GM12878 (cell line): ENCODE results near the gene GABRB3. TPM values are rescaled to one million over a fixed set of nuclear protein-coding genes. Genes with fewer than 3 reads are reported as not detected.

Experiments
- ATAC-seq: fragments of 200-7000 bp; cut with Tn5 transposase; 3 replicates; pipeline ENCODE4 v1.9.1; 2020; ENCODE audit warnings: mild to moderate bottlenecking, moderate library complexity
- BruUV-seq: library from RNA; stranded (reverse); fragments of 400-500 nt; replicated peaks from 2 replicates; lab custom pipeline; 2021; lab: Mats Ljungman, UMichigan
- CTCF ChIA-PET: fragments of 300-600 bp; sonication (Branson Sonifier 250); formaldehyde crosslinking; extraction: SDS; loops from one replicate; lab custom pipeline; 2021; ENCODE audit warnings: inconsistent platforms; lab: Yijun Ruan, JAX
- POLR2A ChIA-PET: fragments of 350-600 bp; formaldehyde crosslinking; extraction: SDS; loops from one replicate; lab custom pipeline; 2021; ENCODE audit warnings: inconsistent platforms; lab: Charles Lee
- RAD21 ChIA-PET: fragments of 300-600 bp; sonication (Branson Sonifier 250); formaldehyde crosslinking; loops from one replicate; lab custom pipeline; 2023; ENCODE audit warnings: antibody characterized with exemption; ENCODE audit not compliant: unreplicated experiment; lab: Charles Lee
- SMC1A ChIA-PET: fragments of 300-600 bp; sonication (Branson Sonifier 250); formaldehyde crosslinking; loops from one replicate; lab custom pipeline; 2023; ENCODE audit not compliant: unreplicated experiment, uncharacterized antibody; lab: Charles Lee
- DNase-seq: peaks from one replicate; pipeline ENCODE4 v3.0.0-alpha.2; 2011; ENCODE audit warnings: low read depth, low spot score
- FAIRE-seq: peaks from 3 replicates; lab custom pipeline; 2011; peaks lifted over from hg19 to GRCh38; lab: Jason Lieb, UNC
- H2AFZ ChIP-seq: 2 replicates; pipeline ENCODE4 v1.6.0; 2011; ENCODE audit warnings: low read depth, low read length, control low read depth; ENCODE audit not compliant: control insufficient read depth
- H3K27ac ChIP-seq: 2 replicates; pipeline ENCODE4 v1.5.1; 2011; ENCODE audit warnings: control low read depth; ENCODE audit not compliant: control insufficient read depth, insufficient read depth
- H3K27me3 ChIP-seq, 2 experiments: replicated peaks in 1 of 2; 2 replicates each; pipeline versions ENCODE4 v1.6.0 to v1.6.1; 2011; ENCODE audit warnings: low read length in 1 of 2; ENCODE audit not compliant: control insufficient read depth in 2 of 2, insufficient read depth in 2 of 2
- H3K36me3 ChIP-seq, 2 experiments: 2 replicates each; pipeline ENCODE4 v1.5.1; 2011; ENCODE audit warnings: low read length in 1 of 2; ENCODE audit not compliant: control insufficient read depth in 2 of 2, insufficient read depth in 2 of 2
- H3K4me1 ChIP-seq: 2 replicates; pipeline ENCODE4 v1.6.1; 2011; ENCODE audit warnings: mild to moderate bottlenecking, low read length, moderate library complexity, mixed read lengths; ENCODE audit not compliant: control insufficient read depth, insufficient read depth
- H3K4me2 ChIP-seq: 2 replicates; pipeline ENCODE4 v1.6.0; 2011; ENCODE audit warnings: control low read depth; ENCODE audit not compliant: control insufficient read depth, insufficient read depth
- H3K4me3 ChIP-seq: fragments of 200-600 bp; sonication (generic); 2 replicates; pipeline ENCODE4 v1.5.1; 2016
- H3K79me2 ChIP-seq: 2 replicates; pipeline ENCODE4 v1.6.0; 2011; ENCODE audit warnings: low read length; ENCODE audit not compliant: control insufficient read depth, insufficient read depth
- H3K9ac ChIP-seq: 2 replicates; pipeline ENCODE4 v1.8.0; 2011; ENCODE audit warnings: low read length, control low read depth, mixed read lengths; ENCODE audit not compliant: control insufficient read depth, insufficient read depth
- H3K9me3 ChIP-seq: replicated peaks from 3 replicates; pipeline ENCODE4 v1.5.1; 2011; ENCODE audit warnings: mild to moderate bottlenecking, low read length; ENCODE audit not compliant: control insufficient read depth, insufficient read depth
- H4K20me1 ChIP-seq: 2 replicates; pipeline ENCODE4 v1.6.0; 2011; ENCODE audit not compliant: control insufficient read depth, insufficient read depth
- BACH1 ChIP-seq: fragments of 450-650 bp; IDR thresholded peaks from 2 replicates; pipeline ENCODE4 v1.6.1; 2017; ENCODE audit warnings: mild to moderate bottlenecking, borderline replicate concordance
- CBFB ChIP-seq: IDR thresholded peaks from 2 replicates; pipeline ENCODE4 v1.6.1; 2016; ENCODE audit warnings: antibody characterized with exemption, low read depth
- CBX3 ChIP-seq: fragments of 200-600 bp; sonication (generic); IDR thresholded peaks from 2 replicates; pipeline ENCODE4 v1.6.1; 2016; ENCODE audit warnings: low read depth, borderline replicate concordance
- CHD4 ChIP-seq: fragments of 200-600 bp; sonication (generic); IDR thresholded peaks from 2 replicates; pipeline ENCODE4 v1.6.1; 2016; ENCODE audit warnings: mild to moderate bottlenecking
- CREB1 ChIP-seq: IDR thresholded peaks from 2 replicates; pipeline ENCODE4 v1.6.1; 2012; ENCODE audit warnings: low read depth, mild to moderate bottlenecking, inconsistent platforms
- GATAD2B ChIP-seq: fragments of 450-650 bp; conservative IDR thresholded peaks from 2 replicates; pipeline ENCODE4 v1.6.1; 2017; ENCODE audit warnings: low read depth, mild to moderate bottlenecking, moderate library complexity
- HDAC2 ChIP-seq: fragments of 200-600 bp; sonication (generic); IDR thresholded peaks from 2 replicates; pipeline ENCODE4 v1.6.1; 2017
- IRF4 ChIP-seq: IDR thresholded peaks from 2 replicates; pipeline ENCODE4 v1.6.1; 2011; ENCODE audit warnings: low read depth, low read length
- MEF2A ChIP-seq: IDR thresholded peaks from 2 replicates; pipeline ENCODE4 v1.6.1; 2011; ENCODE audit warnings: low read depth, mild to moderate bottlenecking, low read length, moderate library complexity; ENCODE audit not compliant: insufficient read depth
- NFIC ChIP-seq: IDR thresholded peaks from 2 replicates; pipeline ENCODE4 v1.6.1; 2012; ENCODE audit warnings: low read depth, mild to moderate bottlenecking, inconsistent platforms, low read length, moderate library complexity
- PML ChIP-seq: IDR thresholded peaks from 2 replicates; pipeline ENCODE4 v1.6.1; 2012; ENCODE audit warnings: low read length, inconsistent platforms
- RCOR1 ChIP-seq: conservative IDR thresholded peaks from 2 replicates; pipeline ENCODE4 v1.6.1; 2012; ENCODE audit warnings: low read depth, low read length, improper control_type of control experiment
- SIN3A ChIP-seq: IDR thresholded peaks from 2 replicates; pipeline ENCODE4 v1.6.1; 2012; ENCODE audit warnings: low read depth, low read length, improper control_type of control experiment
- SRF ChIP-seq, 2 experiments: IDR thresholded peaks; 2 replicates each; pipeline ENCODE4 v1.6.1; 2011; ENCODE audit warnings: low read depth in 2 of 2, low read length in 2 of 2, mild to moderate bottlenecking in 1 of 2, moderate library complexity in 1 of 2
- TAF1 ChIP-seq: IDR thresholded peaks from 2 replicates; pipeline ENCODE4 v1.6.1; 2011; ENCODE audit warnings: mild to moderate bottlenecking, low read depth, low read length, borderline replicate concordance
- TARDBP ChIP-seq: IDR thresholded peaks from 2 replicates; pipeline ENCODE4 v1.6.1; 2016; ENCODE audit warnings: borderline replicate concordance
- TCF3 ChIP-seq: IDR thresholded peaks from 2 replicates; pipeline ENCODE4 v1.6.1; 2012; ENCODE audit warnings: low read depth, mild to moderate bottlenecking, low read length, borderline replicate concordance; ENCODE audit not compliant: insufficient read depth
- ZNF207 ChIP-seq: fragments of 450-650 bp; IDR thresholded peaks from 2 replicates; pipeline ENCODE4 v1.6.1; 2014; ENCODE audit warnings: antibody characterized with exemption, mild to moderate bottlenecking, borderline replicate concordance
- WGBS: methylation state at CpG from one replicate; pipeline ENCODE4 v1.1.6; 2016; ENCODE audit warnings: low lambda C conversion rate; ENCODE audit not compliant: insufficient replicate concordance, insufficient coverage; ENCODE audit errors: missing lambda C conversion rate; 5-methylcytosine and 5-hydroxymethylcytosine counted together
- in situ Hi-C: fragments of 300-500 bp; cut with MboI; formaldehyde crosslinking; loops from 9 replicates; pipeline ENCODE4 v1.14.3; 2018; ENCODE audit warnings: mixed read lengths
- intact Hi-C: fragments of 100-400 bp; cut with micrococcal nuclease; formaldehyde crosslinking; loops from one replicate; pipeline ENCODE4 v1.14.2; 2022; ENCODE audit not compliant: unreplicated experiment
- polyA plus RNA-seq, 11 experiments: library from polyadenylated mRNA; depleted of rRNA in 4 of 11; unstranded in 6 of 11; stranded (reverse) in 5 of 11; fragments of >200 nt; fragmentation: Nextera tagmentation in 4 of 11; fragmentation: Illumina TruSeq in 1 of 11; extraction: Ambion mirVana in 4 of 11; extraction: Trizol in 1 of 11; gene quantifications; 1 replicate in 1 of 11; 2 replicates in 10 of 11; pipeline versions ENCODE4 v1.2.1 to v1.2.3, GENCODE V29; 2011 to 2016; ENCODE audit warnings: inconsistent platforms in 2 of 11, missing spikeins in 2 of 11, low read depth in 1 of 11
- total RNA-seq, 4 experiments: library from RNA; depleted of rRNA in 3 of 4; stranded (reverse); fragments of >200 nt in 3 of 4; fragmentation: Illumina TruSeq in 1 of 4; extraction: Trizol in 1 of 4; gene quantifications; 2 replicates each; pipeline versions ENCODE4 v1.2.1 to v1.2.3, GENCODE V29; 2013 to 2021
- TF ChIP-seq, protein P1 (sequence below): IDR thresholded peaks from 2 replicates; pipeline ENCODE4 v1.6.1; 2012; ENCODE audit warnings: low read depth, low read length, improper control_type of control experiment

GABRB3 gene
- total and polyA plus RNA-seq, 10 of the 15 experiments (the other 5 are each of a cell fraction or from before 2014, with no cell fraction given), result 0.05 to 0.08 (median 0.05) TPM; not detected in 7

DNA sequence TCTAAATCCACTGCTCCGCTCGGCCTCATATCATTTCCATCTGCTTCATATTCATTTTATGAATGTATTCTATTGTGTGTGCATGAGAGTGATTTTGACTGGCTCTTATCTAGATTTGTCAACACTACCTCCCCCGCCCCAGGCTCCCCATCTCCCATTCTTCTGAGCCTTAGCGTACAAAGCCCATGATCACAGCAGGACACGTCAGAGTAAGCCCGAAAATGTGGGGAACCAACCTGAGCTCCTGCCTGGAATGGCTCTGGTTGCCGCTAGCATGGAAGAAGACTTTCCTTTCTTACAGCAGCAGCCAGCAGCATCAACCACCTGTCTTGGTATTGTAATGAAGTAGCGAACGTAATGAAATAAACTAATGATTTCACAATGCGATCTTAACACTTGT is 61.4 kb downstream of the GABRB3 start:
- RAD21 ChIA-PET, result no interaction called here
- Histone ChIP-seq H3K9ac (no peak overlapping the region), H2AFZ (no peak overlapping the region), H3K79me2 (no peaks in the 10 kb centered on the region), H3K27ac (no peak overlapping the region), H3K27me3 (no peaks in the 10 kb centered on the region), H3K36me3 (no peaks in the 10 kb centered on the region), H3K4me1 (no peaks in the 10 kb centered on the region), H3K9me3 (no peaks in the 10 kb centered on the region; the same call in 2 of the 3 replicates), H4K20me1 (no peaks in the 10 kb centered on the region), H3K4me2 (no peak overlapping the region), H3K4me3 (no peak overlapping the region)
- CTCF ChIA-PET, result no interaction called here
- FAIRE-seq, result no peak
- POLR2A ChIA-PET, result no interaction called here
- BruUV-seq, result no TSS peak
- intact Hi-C loops, result no loop called here
- WGBS, result 46% methylated on average over 10 of the region's 10 CpGs
- ATAC-seq, result no peak
- TF ChIP-seq, protein P1, sequence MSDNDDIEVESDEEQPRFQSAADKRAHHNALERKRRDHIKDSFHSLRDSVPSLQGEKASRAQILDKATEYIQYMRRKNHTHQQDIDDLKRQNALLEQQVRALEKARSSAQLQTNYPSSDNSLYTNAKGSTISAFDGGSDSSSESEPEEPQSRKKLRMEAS, result no peak
- TF ChIP-seq RCOR1 (no peak), CREB1 (no peak), TCF3 (no peak), TARDBP (no peak)
- no peak for DNase-seq
- in situ Hi-C loops, result no loop called here
- SMC1A ChIA-PET, result no interaction called here

DNA sequence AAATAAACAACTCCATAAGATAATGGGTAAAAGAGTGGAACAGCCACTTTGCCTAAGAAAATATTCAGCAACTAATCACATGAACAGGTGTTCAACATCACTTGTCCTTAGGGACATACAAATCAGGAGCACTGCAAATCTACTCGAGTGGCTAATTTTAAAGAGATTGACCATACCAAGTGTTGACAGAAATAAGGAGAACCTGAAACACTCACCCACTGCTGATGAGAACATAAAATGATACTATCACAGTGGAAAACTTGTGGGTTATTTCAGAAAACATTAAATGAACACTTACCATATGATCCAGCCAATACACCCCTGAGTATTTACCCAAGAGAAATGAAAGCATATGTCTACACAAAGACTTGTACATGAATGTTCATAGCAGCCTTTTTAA is 70.5 kb downstream of the GABRB3 start:
- FAIRE-seq, result no peak
- Histone ChIP-seq H3K4me3 (no peak overlapping the region), H3K36me3 (no peaks in the 10 kb centered on the region), H3K27me3 (no peaks in the 10 kb centered on the region), H3K79me2 (no peaks in the 10 kb centered on the region)
- no TSS peak for BruUV-seq
- WGBS, result 0% methylated on average over 1 of the region's 1 CpG
- TF ChIP-seq SIN3A (no peak), NFIC (no peak), CBFB (no peak), IRF4 (no peak), ZNF207 (no peak), BACH1 (no peak), HDAC2 (no peak), MEF2A (no peak), SRF (IDR thresholded peaks at IDR 0.05; ENCODE audit: low read depth in 2 of 2, low read length in 2 of 2) (no peak), CHD4 (no peak), CBX3 (no peak), GATAD2B (no peak), TAF1 (no peak), PML (no peak)
- TF ChIP-seq, all 136 proteins: peak for 0
- CTCF ChIA-PET, result no interaction called here
- intact Hi-C loops, result no loop called here
- RAD21 ChIA-PET, result no interaction called here
- SMC1A ChIA-PET, result no interaction called here
- Histone ChIP-seq H3K9ac (no peak overlapping the region), H2AFZ (no peak overlapping the region), H3K4me2 (no peak overlapping the region), H3K9me3 (no peaks in the 10 kb centered on the region; the same call in 2 of the 3 replicates), H3K4me1 (no peaks in the 10 kb centered on the region), H3K27ac (no peak overlapping the region), H4K20me1 (no peaks in the 10 kb centered on the region)
- DNase-seq (no peak), ATAC-seq (no peak)
- POLR2A ChIA-PET, result no interaction called here
- in situ Hi-C loops, result no loop called here
